IMR-90 (cell line): ENCODE results near the gene NADSYN1. TPM values are rescaled to one million over a fixed set of nuclear protein-coding genes. Genes with fewer than 3 reads are reported as not detected.

ENCODE experiments used
- ATAC-seq: fragments of 200-7000 bp; cut with Tn5 transposase; 2 replicates; pipeline ENCODE4 v1.9.1; 2020; ENCODE audit warnings: low read depth, mild to moderate bottlenecking, moderate library complexity
- BruUV-seq: library from RNA; stranded (reverse); fragments of 400-500 nt; replicated peaks from 2 replicates; lab custom pipeline; 2021; lab: Mats Ljungman, UMichigan
- CTCF ChIA-PET: fragments of 300-600 bp; formaldehyde crosslinking; extraction: SDS; loops from one replicate; lab custom pipeline; 2021; ENCODE audit warnings: antibody characterized with exemption; lab: Yijun Ruan, JAX
- POLR2A ChIA-PET: fragments of 300-600 bp; sonication (Branson Sonifier 250); formaldehyde crosslinking; loops from one replicate; lab custom pipeline; 2022; ENCODE audit warnings: antibody characterized with exemption; ENCODE audit not compliant: unreplicated experiment; lab: Charles Lee
- DNase-seq: peaks from one replicate; pipeline ENCODE4 v3.0.0; 2013
- H2AFZ ChIP-seq: replicated peaks from 2 replicates; pipeline ENCODE3; 2013; ENCODE audit warnings: low read length, mild to moderate bottlenecking; ENCODE audit not compliant: poor library complexity
- H2AK5ac ChIP-seq: 2 replicates; pipeline ENCODE4 v1.6.1; 2013; ENCODE audit warnings: low read depth, low read length, inconsistent platforms
- H2AK9ac ChIP-seq: replicated peaks from 2 replicates; pipeline ENCODE3; 2013; ENCODE audit warnings: mild to moderate bottlenecking, low read depth, low read length, moderate library complexity; ENCODE audit not compliant: poor library complexity
- H2BK120ac ChIP-seq: 2 replicates; pipeline ENCODE4 v1.6.1; 2013; ENCODE audit warnings: low read depth, low read length, inconsistent platforms
- H2BK15ac ChIP-seq: 3 replicates; pipeline ENCODE4 v1.6.1; 2013; ENCODE audit warnings: low read depth, low read length, inconsistent platforms
- H2BK20ac ChIP-seq: 2 replicates; pipeline ENCODE4 v1.6.1; 2013; ENCODE audit warnings: low read depth, mild to moderate bottlenecking, inconsistent platforms, low read length, moderate library complexity
- H2BK5ac ChIP-seq: 2 replicates; pipeline ENCODE4 v1.6.1; 2013; ENCODE audit warnings: mild to moderate bottlenecking, low read depth, low read length, inconsistent platforms; ENCODE audit not compliant: poor library complexity, severe bottlenecking
- H3K14ac ChIP-seq: replicated peaks from 2 replicates; pipeline ENCODE4 v1.6.1; 2013; ENCODE audit warnings: low read depth, low read length, inconsistent platforms
- H3K18ac ChIP-seq: 2 replicates; pipeline ENCODE4 v1.6.1; 2013; ENCODE audit warnings: low read depth, low read length, control low read depth
- H3K23ac ChIP-seq: 2 replicates; pipeline ENCODE4 v1.6.1; 2013; ENCODE audit warnings: low read depth, low read length, inconsistent platforms
- H3K27ac ChIP-seq: 2 replicates; pipeline ENCODE4 v1.5.1; 2013; ENCODE audit warnings: mild to moderate bottlenecking, control low read depth, low read length; ENCODE audit not compliant: insufficient read depth
- H3K27me3 ChIP-seq: 2 replicates; pipeline ENCODE4 v1.6.1; 2013; ENCODE audit warnings: low read length; ENCODE audit not compliant: control insufficient read depth, insufficient read depth
- H3K36me3 ChIP-seq: 2 replicates; pipeline ENCODE4 v1.6.1; 2013; ENCODE audit warnings: low read length, mixed read lengths; ENCODE audit not compliant: control insufficient read depth, insufficient read depth
- H3K4ac ChIP-seq: 2 replicates; pipeline ENCODE4 v1.6.1; 2013; ENCODE audit warnings: low read depth, low read length, inconsistent platforms
- H3K4me1 ChIP-seq: 2 replicates; pipeline ENCODE4 v1.6.1; 2013; ENCODE audit warnings: low read length, mixed read lengths; ENCODE audit not compliant: control insufficient read depth, insufficient read depth
- H3K4me2 ChIP-seq: 2 replicates; pipeline ENCODE4 v1.6.1; 2013; ENCODE audit warnings: low read depth, mild to moderate bottlenecking, control low read depth, low read length, moderate library complexity
- H3K4me3 ChIP-seq: 2 replicates; pipeline ENCODE4 v1.5.1; 2013; ENCODE audit warnings: low read depth, mild to moderate bottlenecking, control low read depth, low read length, moderate library complexity; ENCODE audit not compliant: insufficient read depth
- H3K56ac ChIP-seq: 2 replicates; pipeline ENCODE4 v1.6.1; 2013; ENCODE audit warnings: low read length, inconsistent platforms; ENCODE audit not compliant: insufficient read depth; ENCODE audit errors: extremely low read depth
- H3K79me1 ChIP-seq, 2 experiments: 2 replicates each; pipeline ENCODE4 v1.6.1; 2013; ENCODE audit warnings: low read length in 2 of 2, inconsistent platforms in 1 of 2, low read depth in 1 of 2
- H3K9ac ChIP-seq: 2 replicates; pipeline ENCODE4 v1.6.1; 2013; ENCODE audit warnings: low read depth, low read length, control low read depth
- H3K9me1 ChIP-seq: 2 replicates; pipeline ENCODE4 v1.6.1; 2013; ENCODE audit warnings: low read length, inconsistent platforms; ENCODE audit not compliant: insufficient read depth
- H3K9me3 ChIP-seq: 2 replicates; pipeline ENCODE4 v1.6.1; 2013; ENCODE audit warnings: low read length; ENCODE audit not compliant: control insufficient read depth, insufficient read depth
- H4K20me1 ChIP-seq: 2 replicates; pipeline ENCODE4 v1.6.1; 2013; ENCODE audit warnings: low read length, inconsistent platforms; ENCODE audit not compliant: insufficient read depth
- H4K5ac ChIP-seq: 2 replicates; pipeline ENCODE4 v1.6.1; 2013; ENCODE audit warnings: mild to moderate bottlenecking, low read depth, low read length, control low read depth
- H4K8ac ChIP-seq, 2 experiments: 2 replicates each; pipeline ENCODE4 v1.6.1; 2013; ENCODE audit warnings: low read depth in 2 of 2, low read length in 2 of 2, control low read depth in 1 of 2, inconsistent platforms in 1 of 2
- H4K91ac ChIP-seq: 2 replicates; pipeline ENCODE4 v1.6.1; 2013; ENCODE audit warnings: low read depth, low read length, inconsistent platforms; ENCODE audit not compliant: insufficient read depth
- RCOR1 ChIP-seq: IDR thresholded peaks from 2 replicates; pipeline ENCODE4 v1.6.1; 2012; ENCODE audit warnings: mild to moderate bottlenecking, low read length, improper control_type of control experiment; ENCODE audit not compliant: insufficient replicate concordance
- WGBS, 2 experiments: methylation state at CpG; one replicate each; pipeline versions ENCODE4 v1.1.5 to v1.1.7; 2013; ENCODE audit warnings: missing lambda C conversion rate in 2 of 2; ENCODE audit not compliant: insufficient read length in 1 of 2; ENCODE audit errors: extremely low coverage in 2 of 2; 5-methylcytosine and 5-hydroxymethylcytosine counted together
- dilution Hi-C: fragments of 300-500 bp; cut with HindIII; formaldehyde crosslinking; loops from one replicate; pipeline ENCODE4 v1.14.3; 2018; ENCODE audit warnings: low sequenced_read_pairs; ENCODE audit not compliant: unreplicated experiment
- in situ Hi-C: fragments of 300-500 bp; cut with MboI; formaldehyde crosslinking; loops from 3 replicates; pipeline ENCODE4 v1.14.3; 2019; ENCODE audit warnings: low sequenced_read_pairs, inconsistent platforms, mixed read lengths
- intact Hi-C: fragments of 100-400 bp; cut with micrococcal nuclease; formaldehyde crosslinking; loops from 2 replicates; pipeline ENCODE4 v1.10.0; 2022
- polyA plus RNA-seq, 3 experiments: library from polyadenylated mRNA; depleted of rRNA; stranded (reverse); fragments of >200 nt; gene quantifications; 2 replicates each; pipeline ENCODE4 v1.2.3, GENCODE V29; 2012; ENCODE audit warnings: low replicate concordance in 1 of 3
- total RNA-seq: library from RNA; depleted of rRNA; stranded (reverse); fragments of >200 nt; gene quantifications from 2 replicates; pipeline ENCODE4 v1.2.3, GENCODE V29; 2012

Gene NADSYN1
- total and polyA plus RNA-seq, 2 of the 4 experiments (the other 2 are of a cell fraction) = 69.5 to 70.4 TPM

DNA sequence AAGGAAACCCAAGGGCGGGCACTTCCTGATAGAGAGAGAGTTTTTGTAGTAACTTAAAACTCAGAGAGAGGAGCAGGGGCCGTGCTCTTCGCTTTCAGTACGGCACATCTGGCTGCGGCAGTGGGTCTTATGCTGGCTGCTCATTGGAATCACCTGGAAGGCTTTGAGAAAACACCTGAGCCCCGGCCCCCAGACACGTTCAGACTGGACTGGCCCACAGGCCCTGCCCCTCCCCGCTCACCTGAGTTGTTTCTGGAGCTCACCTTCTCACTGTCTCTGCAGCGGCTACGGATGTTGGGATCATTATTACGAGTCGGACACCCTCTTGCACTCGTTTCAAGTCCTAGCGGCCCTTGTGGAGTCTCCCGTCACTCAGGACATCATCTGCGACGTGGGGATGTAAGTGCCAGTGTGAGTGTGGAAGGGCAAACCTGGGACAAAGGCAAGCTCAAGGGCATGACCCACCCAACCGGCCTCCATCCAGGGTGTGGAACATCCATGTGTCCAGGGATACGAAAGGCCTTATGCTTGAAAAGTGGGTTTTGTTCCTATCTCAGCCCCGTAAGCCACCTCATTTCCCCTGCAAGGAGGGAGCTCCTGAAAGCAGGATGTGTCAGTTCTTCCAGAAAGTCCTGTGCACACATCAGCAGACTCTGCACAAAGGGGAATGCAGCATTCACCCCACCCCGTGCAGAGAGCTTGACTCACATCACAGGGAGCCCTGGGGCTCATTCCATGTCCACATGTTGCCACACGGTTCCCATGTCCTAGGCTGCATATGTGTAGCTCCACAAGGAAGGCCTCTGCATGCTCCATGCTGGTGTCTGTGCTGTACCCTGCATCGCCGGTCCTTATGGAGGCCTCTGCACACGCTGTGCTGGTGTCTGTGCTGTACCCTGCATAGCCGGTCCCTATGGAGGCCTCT, 5.4 kb downstream of the NADSYN1 start:
- no peaks in the 10 kb centered on the region; the same call in 1 of the 2 replicates for H3K9me1 ChIP-seq
- H3K4ac ChIP-seq = no peak overlapping the region
- H2BK120ac ChIP-seq = no peak overlapping the region
- peaks cover 56% of the 10 kb centered on the region for H3K36me3 ChIP-seq
- no peak overlapping the region for H2AFZ ChIP-seq
- H3K27me3 ChIP-seq = no peaks in the 10 kb centered on the region
- H3K4me2 ChIP-seq = no peak overlapping the region
- no peak overlapping the region for H3K14ac ChIP-seq
- H4K8ac ChIP-seq = no peak overlapping the region
- ATAC-seq = no peak
- peaks cover 3% of the 10 kb centered on the region; the same call in 1 of the 2 replicates for H3K4me1 ChIP-seq
- no peak for TF ChIP-seq RCOR1
- no peak overlapping the region for H4K5ac ChIP-seq
- H3K23ac ChIP-seq = no peak overlapping the region
- H4K91ac ChIP-seq = no peak overlapping the region
- H3K9me3 ChIP-seq = no peaks in the 10 kb centered on the region
- ChIA-PET POLR2A (no interaction called here), CTCF (no interaction called here)
- peaks cover 29 to 34% of the 10 kb centered on the region in 2 experiments for H3K79me1 ChIP-seq
- no peak for DNase-seq
- no peak overlapping the region for H2BK20ac ChIP-seq
- dilution Hi-C loops (no loop called here), intact Hi-C loops (no loop called here), in situ Hi-C loops (no loop called here)
- H2AK5ac ChIP-seq = no peak overlapping the region
- BruUV-seq = no TSS peak
- peaks cover 6% of the 10 kb centered on the region; the same call in 1 of the 2 replicates for H4K20me1 ChIP-seq
- no peak overlapping the region for H3K9ac ChIP-seq
- no peak overlapping the region for H3K56ac ChIP-seq
- H3K27ac ChIP-seq = no peak overlapping the region
- no peak overlapping the region for H2AK9ac ChIP-seq
- no peak overlapping the region for H2BK5ac ChIP-seq
- no peak overlapping the region for H3K4me3 ChIP-seq
- 92% methylated on average over 16 of the region's 26 CpGs; no CpG with 5 or more reads in 1 of the 2 experiments for WGBS, 2 experiments
- no peak overlapping the region for H3K18ac ChIP-seq
- H2BK15ac ChIP-seq = no peak overlapping the region
